Sigmoid colon (tissue), 3 donors: ENCODE measurements around the gene FGD3.

Experiments used
- CTCF ChIP-seq, 4 experiments: fragments of 450-650 bp in 3 of 4; fragments of 200-600 bp in 1 of 4; IDR thresholded peaks; one replicate each; pipeline ENCODE4 v1.5.1; 2016 to 2019; ENCODE audit warnings: antibody characterized with exemption in 4 of 4, mild to moderate bottlenecking in 3 of 4, moderate library complexity in 2 of 4
- POLR2A ChIP-seq, 2 donors: fragments of 450-650 bp; IDR thresholded peaks; one replicate each; pipeline ENCODE4 v1.6.1; 2016; ENCODE audit warnings: antibody characterized with exemption in 2 of 2, mild to moderate bottlenecking in 2 of 2, moderate library complexity in 2 of 2

- TF ChIP-seq CTCF (IDR thresholded peaks at IDR 0.05) (no peak), POLR2A (IDR thresholded peaks at IDR 0.05) (no peak)
These were observed 73.7 kb downstream of the FGD3 start for GRCh38 chr9:93020771-93021670.
